ENCODE data around the gene VLDLR. TPM values are rescaled to one million over a fixed set of nuclear protein-coding genes. Genes with fewer than 3 reads are reported as not detected.

VLDLR gene
- total and polyA plus RNA-seq, 2 of the 8 experiments (the other 6 are each of a cell fraction or from before 2014, with no cell fraction given): 24.2 to 49.1 TPM

- Histone ChIP-seq H2BK120ac (replicated peaks; ENCODE audit: low read depth, low read length) (no peak overlapping the region), H3K23ac (ENCODE audit: insufficient read length) (no peak overlapping the region), H3K56ac (replicated peaks; ENCODE audit: insufficient read length, low read depth, low read length) (no peak overlapping the region), H2AK5ac (ENCODE audit: low read depth, low read length) (no peak overlapping the region), H4K5ac (ENCODE audit: insufficient read length, low read depth, low read length) (no peak overlapping the region), H2BK12ac (ENCODE audit: low read depth, low read length) (no peak overlapping the region), H2BK5ac (ENCODE audit: low read depth, low read length) (no peak overlapping the region), H4K91ac (replicated peaks; ENCODE audit: insufficient read length, low read length) (no peak overlapping the region), H3K27me3 (replicated peaks in 1 of 4; ENCODE audit: control insufficient read depth in 3 of 4, extremely low read depth in 1 of 4, insufficient read depth in 3 of 4, low read length in 3 of 4) (no peaks in the 10 kb centered on the region), H3K9me3 (ENCODE audit: insufficient read depth in 2 of 2, low read depth in 1 of 2, low read length in 1 of 2) (no peaks in the 10 kb centered on the region), H2BK20ac (ENCODE audit: low read length) (no peak overlapping the region), H4K20me1 (replicated peaks in 1 of 2; ENCODE audit: control insufficient read depth in 1 of 2, insufficient read depth in 2 of 2, low read length in 2 of 2) (peaks cover 9 to 14% of the 10 kb centered on the region in 2 experiments), H3K4ac (replicated peaks; ENCODE audit: insufficient read length, low read depth, low read length) (no peak overlapping the region), H3K23me2 (ENCODE audit: low read depth, low read length) (no peaks in the 10 kb centered on the region; the same call in 1 of the 2 replicates), H4K8ac (ENCODE audit: extremely low read depth, insufficient read depth, low read length) (no peak overlapping the region), H3K79me2 (ENCODE audit: control insufficient read depth in 1 of 2, insufficient read depth in 2 of 2, low read length in 2 of 2) (peaks cover 16 to 98% of the 10 kb centered on the region in 2 experiments), H3K79me1 (ENCODE audit: low read depth, low read length) (peaks cover 14% of the 10 kb centered on the region; the same call in 1 of the 2 replicates), H2AFZ (ENCODE audit: low read length) (no peak overlapping the region), H3K36me3 (ENCODE audit: control insufficient read depth in 2 of 4, insufficient read depth in 4 of 4, low read length in 3 of 4) (no peaks in the 10 kb centered on the region), H3K18ac (ENCODE audit: extremely low read depth, low read length) (no peak overlapping the region), H3K4me2 (ENCODE audit: insufficient read depth in 1 of 2, low read depth in 2 of 2, low read length in 2 of 2) (no peak overlapping the region), H3K9ac (replicated peaks in 1 of 4; ENCODE audit: extremely low read depth in 1 of 4, low read depth in 3 of 4, low read length in 3 of 4) (no peak overlapping the region), H3K4me3 (ENCODE audit: extremely low read depth in 1 of 4, insufficient read depth in 2 of 4, low read depth in 3 of 4, low read length in 4 of 4) (no peak overlapping the region), H3K4me1 (replicated peaks in 1 of 4; ENCODE audit: control insufficient read depth in 3 of 4, insufficient read depth in 4 of 4, low read length in 3 of 4) (peaks cover 0 to 20% (median 7%) of the 10 kb centered on the region in 4 experiments; a peak in 5 of 7 replicates), H3K27ac (ENCODE audit: low read depth, low read length) (no peak overlapping the region), H2BK15ac (ENCODE audit: low read length) (no peak overlapping the region), H3K14ac (ENCODE audit: insufficient read length) (no peak overlapping the region)
- ChIA-PET CTCF (ENCODE audit: partially characterized antibody) (interaction anchor here (0.7 to 2.5 kb wide), 4 partner anchors 15 to 513 kb away, joined by 3 to 9 read pairs (median 4); no protein-coding TSS in a partner anchor), POLR2A (ENCODE audit: partially characterized antibody) (interaction anchor here (0.8 to 2.0 kb wide), 5 partner anchors 9 to 99 kb away, joined by 3 to 8 read pairs (median 3); no protein-coding TSS in a partner anchor)
- DNase-seq (ENCODE audit: low read depth in 1 of 2, low spot score in 2 of 2) (no peak), FAIRE-seq (no peak)
- TF ChIP-seq BRCA1 (IDR thresholded peaks at IDR 0.05; ENCODE audit: low read depth, low read length) (no peak), TCF12 (IDR thresholded peaks at IDR 0.05; ENCODE audit: low read depth, low read length) (no peak), JUND (IDR thresholded peaks at IDR 0.05; ENCODE audit: low read length) (no peak), ATF2 (IDR thresholded peaks at IDR 0.05; ENCODE audit: low read length) (no peak), MAFK (IDR thresholded peaks at IDR 0.05; ENCODE audit: low read depth, low read length) (no peak), ZNF274 (IDR thresholded peaks at IDR 0.05; ENCODE audit: borderline replicate concordance, extremely low read depth, low read length) (no peak), JUN (IDR thresholded peaks at IDR 0.05; ENCODE audit: low read depth, low read length) (no peak), ASH2L (IDR thresholded peaks at IDR 0.05; ENCODE audit: low read length) (no peak), SP1 (IDR thresholded peaks at IDR 0.05; ENCODE audit: low read depth, low read length) (no peak), SIRT6 (IDR thresholded peaks at IDR 0.05; ENCODE audit: low read length) (no peak), CTBP2 (IDR thresholded peaks at IDR 0.05; ENCODE audit: borderline replicate concordance, insufficient read depth, insufficient read length, low read length) (no peak)
- 93% methylated on average over 5 of the region's 5 CpGs; no CpG with 5 or more reads in 1 of the 2 experiments for WGBS, 2 experiments (ENCODE audit: extremely low coverage in 1 of 2, insufficient coverage in 1 of 2, insufficient read length in 1 of 2, insufficient replicate concordance in 2 of 2, low coverage in 1 of 2, low lambda C conversion rate in 2 of 2, missing lambda C conversion rate in 1 of 2)
Observed at GRCh38 chr9:2628919-2629318, 7.3 kb downstream of the VLDLR start.
